PC-3 (cell line): Measurements from ENCODE around the gene GATA2. TPM values are rescaled to one million over a fixed set of nuclear protein-coding genes. Genes with fewer than 3 reads are reported as not detected.

Source experiments
- ATAC-seq: fragments of 200-7000 bp; cut with Tn5 transposase; 2 replicates; pipeline ENCODE4 v1.9.1; 2020; ENCODE audit warnings: mild to moderate bottlenecking, moderate library complexity
- BruUV-seq: library from RNA; stranded (reverse); fragments of 400-500 nt; replicated peaks from 2 replicates; lab custom pipeline; 2021; lab: Mats Ljungman, UMichigan
- CTCF ChIA-PET: fragments of 300-600 bp; sonication (Branson Sonifier 250); formaldehyde crosslinking; loops from one replicate; lab custom pipeline; 2022; ENCODE audit warnings: antibody characterized with exemption; lab: Charles Lee
- POLR2A ChIA-PET: fragments of 300-600 bp; sonication (Branson Sonifier 250); formaldehyde crosslinking; loops from one replicate; lab custom pipeline; 2022; ENCODE audit warnings: antibody characterized with exemption; ENCODE audit not compliant: unreplicated experiment; lab: Charles Lee
- DNase-seq: peaks from one replicate; pipeline ENCODE4 v3.0.0-alpha.2; 2015
- H2AFZ ChIP-seq: fragments of 300-600 bp; sonication (generic); 2 replicates; pipeline ENCODE4 v1.6.0; 2016; ENCODE audit warnings: antibody characterized with exemption, low read length
- H3F3A ChIP-seq: fragments of 300-600 bp; sonication (generic); one replicate; pipeline ENCODE4 v1.6.0; 2017; ENCODE audit warnings: antibody characterized with exemption, low read length, control low read depth, mild to moderate bottlenecking; ENCODE audit not compliant: unreplicated experiment
- H3K27ac ChIP-seq: fragments of 300-600 bp; sonication (generic); 2 replicates; pipeline ENCODE4 v1.5.1; 2016; ENCODE audit warnings: mild to moderate bottlenecking, low read length
- H3K27me3 ChIP-seq: fragments of 300-600 bp; sonication (generic); 2 replicates; pipeline ENCODE4 v1.6.1; 2016; ENCODE audit warnings: low read length, mixed read lengths
- H3K36me3 ChIP-seq: fragments of 300-600 bp; sonication (generic); 2 replicates; pipeline ENCODE4 v1.6.1; 2016; ENCODE audit warnings: low read depth, mixed run types, low read length, mixed read lengths
- H3K4me1 ChIP-seq: fragments of 300-600 bp; sonication (generic); 2 replicates; pipeline ENCODE4 v1.5.1; 2016; ENCODE audit warnings: low read length; ENCODE audit not compliant: insufficient read depth
- H3K4me2 ChIP-seq: fragments of 300-600 bp; sonication (generic); 2 replicates; pipeline ENCODE4 v1.6.0; 2016; ENCODE audit warnings: low read length
- H3K4me3 ChIP-seq: fragments of 300-600 bp; sonication (generic); 2 replicates; pipeline ENCODE4 v1.5.1; 2016; ENCODE audit warnings: mild to moderate bottlenecking, low read length, mixed read lengths
- H3K79me2 ChIP-seq: fragments of 300-600 bp; sonication (generic); 2 replicates; pipeline ENCODE4 v1.6.1; 2017; ENCODE audit warnings: low read length, mixed read lengths
- H3K9ac ChIP-seq: fragments of 300-600 bp; sonication (generic); 2 replicates; pipeline ENCODE4 v1.6.0; 2016; ENCODE audit warnings: mild to moderate bottlenecking, low read length
- H3K9me2 ChIP-seq: fragments of 300-600 bp; sonication (generic); replicated peaks from 2 replicates; pipeline ENCODE4 v1.6.1; 2016; ENCODE audit warnings: mixed run types, low read length, mixed read lengths
- H3K9me3 ChIP-seq: fragments of 300-600 bp; sonication (generic); 2 replicates; pipeline ENCODE4 v1.6.1; 2016; ENCODE audit warnings: low read length, mixed read lengths
- H4K20me1 ChIP-seq: fragments of 300-600 bp; sonication (generic); 2 replicates; pipeline ENCODE4 v1.6.1; 2016; ENCODE audit warnings: low read length, mixed read lengths
- CTCF ChIP-seq: fragments of 300-600 bp; sonication (generic); conservative IDR thresholded peaks from 2 replicates; pipeline ENCODE4 v1.5.1; 2017; ENCODE audit warnings: antibody characterized with exemption, low read depth, mild to moderate bottlenecking, low read length
- EZH2 ChIP-seq: fragments of 300-600 bp; sonication (generic); IDR thresholded peaks from one replicate; pipeline ENCODE4 v1.6.1; 2017; ENCODE audit warnings: antibody characterized with exemption, mild to moderate bottlenecking, low read length; ENCODE audit not compliant: unreplicated experiment
- EZH2phosphoT487 ChIP-seq: fragments of 300-600 bp; sonication (generic); IDR thresholded peaks from 2 replicates; pipeline ENCODE4 v1.6.1; 2018; ENCODE audit warnings: mild to moderate bottlenecking, antibody characterized with exemption, low read length, borderline replicate concordance
- intact Hi-C: fragments of 100-400 bp; cut with micrococcal nuclease; formaldehyde crosslinking; loops from 2 replicates; pipeline ENCODE4 v1.9.0; 2023
- total RNA-seq: library from RNA; depleted of rRNA; stranded (reverse); fragments of >200 nt; gene quantifications from 2 replicates; pipeline ENCODE4 v1.2.3, GENCODE V29; 2014

GATA2 gene
- total RNA-seq, 1 experiment from 2014 or later: 32.4 TPM

GRCh38 chr3:128455786-128456748 is 36.9 kb downstream of the GATA2 start:
- ATAC-seq: no peak
- H3K27me3 ChIP-seq: no peaks in the 10 kb centered on the region
- no peak for TF ChIP-seq EZH2
- no peak for TF ChIP-seq EZH2phosphoT487
- no peak for TF ChIP-seq CTCF

GRCh38 chr3:128455116-128455515 is 37.9 kb downstream of the GATA2 start:
- Histone ChIP-seq H3K27me3 (no peaks in the 10 kb centered on the region), H3K27ac (no peak overlapping the region), H3F3A (no peaks in the 10 kb centered on the region), H3K9me3 (no peaks in the 10 kb centered on the region), H3K36me3 (no peaks in the 10 kb centered on the region), H3K4me2 (no peak overlapping the region), H3K9ac (no peak overlapping the region), H4K20me1 (no peaks in the 10 kb centered on the region), H3K4me3 (no peak overlapping the region), H2AFZ (no peak overlapping the region), H3K79me2 (no peaks in the 10 kb centered on the region), H3K4me1 (no peaks in the 10 kb centered on the region), H3K9me2 (no peaks in the 10 kb centered on the region)
- DNase-seq (no peak), ATAC-seq (no peak)
- no peak for TF ChIP-seq EZH2phosphoT487
- no peak for TF ChIP-seq CTCF
- TF ChIP-seq EZH2: no peak
- BruUV-seq: no TSS peak
- intact Hi-C loops: no loop called here
- ChIA-PET POLR2A (no interaction called here), CTCF (no interaction called here)

More at GRCh38 chr3:128455786-128456748, 36.9 kb downstream of the GATA2 start:
- Histone ChIP-seq H3K27ac (no peak overlapping the region), H3K79me2 (no peaks in the 10 kb centered on the region), H3K4me3 (no peak overlapping the region), H3K9ac (no peak overlapping the region), H3K4me1 (no peaks in the 10 kb centered on the region), H3K36me3 (no peaks in the 10 kb centered on the region), H2AFZ (no peak overlapping the region), H3K9me2 (no peaks in the 10 kb centered on the region), H3F3A (no peaks in the 10 kb centered on the region), H3K9me3 (no peaks in the 10 kb centered on the region), H3K4me2 (no peak overlapping the region), H4K20me1 (no peaks in the 10 kb centered on the region)
- BruUV-seq: no TSS peak
- no peak for DNase-seq
- ChIA-PET POLR2A (interaction anchor here (0.6 kb wide), 1 partner anchor 333 kb away, joined by 3 read pairs; no protein-coding TSS in a partner anchor), CTCF (no interaction called here)
- intact Hi-C loops: no loop called here

GRCh38 chr3:128454310-128454618 is 38.7 kb downstream of the GATA2 start:
- CTCF ChIA-PET: no interaction called here
- no peaks in the 10 kb centered on the region for H3K4me1 ChIP-seq
- ATAC-seq (no peak), DNase-seq (no peak)
- H3K4me2 ChIP-seq: no peak overlapping the region
- intact Hi-C loops: no loop called here
- H3K27me3 ChIP-seq: no peaks in the 10 kb centered on the region
- no peaks in the 10 kb centered on the region for H3K36me3 ChIP-seq
- H2AFZ ChIP-seq: no peak overlapping the region
- no peaks in the 10 kb centered on the region for H3K9me3 ChIP-seq
- TF ChIP-seq EZH2phosphoT487 (no peak), EZH2 (no peak), CTCF (no peak)
- no peaks in the 10 kb centered on the region for H4K20me1 ChIP-seq
- BruUV-seq: no TSS peak
- no peak overlapping the region for H3K27ac ChIP-seq
- H3K4me3 ChIP-seq: no peak overlapping the region
- H3K9ac ChIP-seq: no peak overlapping the region
- H3K79me2 ChIP-seq: no peaks in the 10 kb centered on the region
- H3F3A ChIP-seq: no peaks in the 10 kb centered on the region
- H3K9me2 ChIP-seq: no peaks in the 10 kb centered on the region
- POLR2A ChIA-PET: no interaction called here
